ENCODE data around the gene TACC2. TPM values are rescaled to one million over a fixed set of nuclear protein-coding genes. Genes with fewer than 3 reads are reported as not detected.

Gene TACC2
- total RNA-seq, 5 donors from 2014 or later (not counting 1 experiment from before 2014, with no cell fraction given): 0.46 to 0.70 (median 0.60) TPM; not detected in 2

DNA sequence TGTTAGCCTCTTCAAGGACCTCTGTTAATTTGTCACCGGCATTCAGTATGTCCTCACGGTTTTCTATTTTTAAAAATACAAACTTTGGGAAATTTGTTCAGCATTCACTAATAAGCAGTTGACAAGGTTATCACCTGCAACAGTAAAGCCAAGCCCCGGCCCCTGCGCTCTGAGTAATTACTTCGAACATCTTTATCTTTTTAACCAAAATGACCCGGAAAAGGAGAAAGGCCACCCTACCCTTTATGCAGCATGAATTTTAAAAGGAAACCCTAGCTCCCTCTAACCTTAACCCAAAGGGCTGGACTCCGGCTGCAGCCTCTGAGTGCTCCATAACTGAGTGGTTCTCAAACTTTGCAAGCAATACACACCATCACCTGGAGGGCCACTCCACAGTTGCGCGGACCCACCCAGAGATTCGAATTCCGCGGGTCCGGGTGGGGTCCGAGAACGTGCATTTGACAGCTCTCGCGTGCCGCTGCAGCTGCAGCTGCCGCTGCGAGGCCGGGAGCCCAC is 14.9 kb upstream of the TACC2 start:
- 17% methylated on average over 20 of the region's 21 CpGs for WGBS (ENCODE audit: insufficient coverage)

DNA sequence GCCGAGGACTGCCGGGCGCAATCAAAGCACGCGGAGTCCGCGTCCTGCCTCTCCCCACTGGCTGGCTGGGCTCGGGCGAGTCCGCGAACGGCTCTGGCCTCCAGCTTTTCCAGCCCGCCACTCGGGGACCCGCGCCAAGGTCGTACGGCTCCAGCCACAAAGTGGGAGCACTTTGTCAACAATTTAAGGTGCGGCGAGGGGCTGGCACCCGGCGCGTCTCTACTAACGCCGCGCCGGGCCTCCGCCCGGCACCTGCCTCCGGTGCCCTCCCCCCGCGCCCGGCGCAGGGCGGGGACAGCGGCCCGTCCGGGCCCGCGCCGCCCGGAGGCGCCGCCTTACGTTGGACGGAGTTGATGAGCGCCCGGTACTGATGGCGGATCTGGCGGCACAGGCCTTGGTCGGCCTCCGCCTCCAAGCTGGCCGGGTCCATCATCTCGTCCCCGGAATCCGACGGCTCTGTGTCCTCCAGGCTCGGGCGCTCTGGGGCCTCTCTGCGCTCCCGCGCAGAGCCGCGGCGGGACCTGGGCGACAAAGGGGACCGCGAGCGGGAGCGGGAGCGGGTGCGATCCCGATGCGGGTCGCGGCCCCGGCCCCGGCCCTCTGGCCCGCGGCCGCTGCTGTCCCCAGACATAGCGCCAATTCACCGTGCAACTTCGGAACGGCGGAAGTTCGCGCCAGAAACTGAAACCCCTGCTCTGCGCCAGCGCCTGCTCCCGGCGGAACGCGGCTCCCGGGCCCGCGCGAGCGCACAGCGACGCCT is 14.2 kb upstream of the TACC2 start, which contains the start of gene NSMCE4A:
NSMCE4A (minus strand) TSS at position 683 of the 760 bp plus-strand sequence; CDS start at position 631, 52 bp downstream.
- Histone ChIP-seq H3K36me3 (ENCODE audit: control insufficient read depth in 2 of 2, extremely low read depth in 1 of 2, insufficient read depth in 1 of 2, low read length in 1 of 2) (peaks cover 0 to 20% of the 10 kb centered on the region in 2 donors), H3K4me1 (ENCODE audit: control insufficient read depth in 1 of 2, extremely low read depth in 1 of 2, insufficient read depth in 2 of 2, low read length in 2 of 2) (peaks cover 9 to 18% of the 10 kb centered on the region in 2 experiments), H3K9me3 (no peaks in the 10 kb centered on the region), H3K4me3 (ENCODE audit: control insufficient read depth in 1 of 2, extremely low read depth in 1 of 2, low read length in 1 of 2) (peak within 1 kb of the TSS; percentile 61 to 87), H3K27me3 (replicated peaks in 1 of 2; ENCODE audit: control insufficient read depth in 2 of 2, extremely low read depth in 1 of 2, insufficient read depth in 2 of 2, low read length in 1 of 2) (no peaks in the 10 kb centered on the region), H3K27ac (ENCODE audit: low read length) (peak within 1 kb of the TSS; percentile 55)
- ATAC-seq (replicated peaks in 1 of 4) (peak; percentile 88 to 90 (median 89)), DNase-seq (peak; percentile 4 to 79 (median 53))
- CTCF ChIA-PET: no interaction called here
- Mint-ChIP-seq H3K27me3 (no peaks in the 10 kb centered on the region), H3K4me1 (peaks cover 15 to 25% (median 22%) of the 10 kb centered on the region in 3 donors), H3K9me3 (no peaks in the 10 kb centered on the region), H3K4me3 (peak within 1 kb of the TSS; percentile 75 to 76 (median 75)), H3K36me3 (peaks cover 15% of the 10 kb centered on the region), H3K27ac (peak within 1 kb of the TSS in 1 of 2 donors; percentile 55)
- under 1% methylated on average over 99 of the region's 101 CpGs for WGBS (ENCODE audit: insufficient coverage)
- POLR2A ChIA-PET: no interaction called here

More for the DNA sequence above, 14.9 kb upstream of the TACC2 start:
- Mint-ChIP-seq H3K9me3 (no peaks in the 10 kb centered on the region), H3K27ac (peak overlapping the region in 1 of 2 donors; percentile 55), H3K36me3 (peaks cover 15% of the 10 kb centered on the region), H3K4me3 (peak overlapping the region; percentile 75 to 76 (median 75)), H3K4me1 (peaks cover 15 to 25% (median 22%) of the 10 kb centered on the region in 3 donors), H3K27me3 (no peaks in the 10 kb centered on the region)
- peak overlapping the region; percentile 61 to 87 for H3K4me3 ChIP-seq (ENCODE audit: control insufficient read depth in 1 of 2, extremely low read depth in 1 of 2, low read length in 1 of 2)
- ATAC-seq (replicated peaks in 1 of 4): peak in 1 of 4 experiments; percentile 2
- peaks cover 0 to 25% of the 10 kb centered on the region in 2 donors for H3K36me3 ChIP-seq (ENCODE audit: control insufficient read depth in 2 of 2, extremely low read depth in 1 of 2, insufficient read depth in 1 of 2, low read length in 1 of 2)
- no peaks in the 10 kb centered on the region for H3K27me3 ChIP-seq (replicated peaks in 1 of 2; ENCODE audit: control insufficient read depth in 2 of 2, extremely low read depth in 1 of 2, insufficient read depth in 2 of 2, low read length in 1 of 2)
- ChIA-PET POLR2A (no interaction called here), CTCF (interaction anchor here in 1 of 2 donors (0.9 kb wide), 1 partner anchor 49 kb away, joined by 3 read pairs; no protein-coding TSS in a partner anchor)
- H3K9me3 ChIP-seq: no peaks in the 10 kb centered on the region
- DNase-seq: peak in 3 of 35 experiments; percentile 1 to 25 (median 1)
- H3K4me1 ChIP-seq (ENCODE audit: control insufficient read depth in 1 of 2, extremely low read depth in 1 of 2, insufficient read depth in 2 of 2, low read length in 2 of 2): peaks cover 9 to 18% of the 10 kb centered on the region in 2 experiments
- no peak overlapping the region for H3K27ac ChIP-seq (ENCODE audit: low read length)

DNA sequence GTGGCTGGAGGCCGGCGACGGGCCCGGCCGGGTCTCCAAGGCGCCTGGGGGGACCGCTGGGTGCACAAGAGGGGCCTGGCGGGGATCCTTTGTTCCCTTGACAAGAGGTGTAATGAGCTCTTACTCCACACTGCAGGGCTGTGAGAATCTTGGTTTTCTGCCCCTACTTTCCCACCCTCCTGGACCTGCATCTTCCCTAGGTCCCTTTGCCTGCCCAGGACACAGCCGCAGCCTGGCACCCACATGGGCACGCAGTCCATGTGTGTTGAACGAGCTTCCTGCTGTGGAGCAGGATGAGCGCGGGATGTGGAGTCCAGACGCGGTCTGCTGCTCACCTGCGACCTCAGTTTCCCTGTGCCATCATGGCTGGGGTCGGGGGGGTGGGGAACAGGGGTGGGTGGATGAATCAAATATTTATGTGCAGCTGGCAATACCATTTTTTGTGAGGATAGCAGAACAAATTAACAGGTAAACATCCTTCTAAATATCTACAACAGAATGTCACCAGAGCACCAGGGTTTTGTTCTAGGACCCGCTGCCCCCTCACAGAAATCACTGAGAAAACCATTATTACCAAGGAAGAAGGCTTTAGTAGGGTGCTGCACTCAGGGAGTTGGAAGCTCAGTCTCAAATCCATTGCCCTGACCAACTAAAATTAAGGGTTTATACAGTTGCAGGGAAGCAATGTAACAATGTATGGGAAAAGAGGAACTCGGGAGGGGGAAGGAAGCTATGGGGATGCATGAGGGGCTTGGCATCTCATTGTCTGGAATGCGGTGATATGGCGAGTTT is 13.5 kb upstream of the TACC2 start:
- H3K27me3 ChIP-seq (replicated peaks in 1 of 2; ENCODE audit: control insufficient read depth in 2 of 2, extremely low read depth in 1 of 2, insufficient read depth in 2 of 2, low read length in 1 of 2): no peaks in the 10 kb centered on the region
- 36% methylated on average over 18 of the region's 21 CpGs for WGBS (ENCODE audit: insufficient coverage)
- peak in 1 of 4 experiments; percentile 3 for ATAC-seq (replicated peaks in 1 of 4)
- peaks cover 0 to 15% of the 10 kb centered on the region in 2 donors for H3K36me3 ChIP-seq (ENCODE audit: control insufficient read depth in 2 of 2, extremely low read depth in 1 of 2, insufficient read depth in 1 of 2, low read length in 1 of 2)
- CTCF ChIA-PET: interaction anchor here in 1 of 2 donors (0.6 to 0.7 kb wide), 2 partner anchors 21 to 386 kb away, joined by 3 read pairs; no protein-coding TSS in a partner anchor
- POLR2A ChIA-PET: no interaction called here
- peak overlapping the region; percentile 61 to 87 for H3K4me3 ChIP-seq (ENCODE audit: control insufficient read depth in 1 of 2, extremely low read depth in 1 of 2, low read length in 1 of 2)
- Mint-ChIP-seq H3K4me1 (peaks cover 15 to 25% (median 22%) of the 10 kb centered on the region in 3 donors), H3K27me3 (no peaks in the 10 kb centered on the region), H3K4me3 (peak overlapping the region; percentile 64 to 75 (median 65)), H3K27ac (peak overlapping the region in 1 of 2 donors; percentile 34), H3K9me3 (no peaks in the 10 kb centered on the region), H3K36me3 (peaks cover 15% of the 10 kb centered on the region)
- H3K9me3 ChIP-seq: no peaks in the 10 kb centered on the region
- peak overlapping the region; percentile 47 for H3K27ac ChIP-seq (ENCODE audit: low read length)
- DNase-seq: no peak
- peaks cover 9 to 18% of the 10 kb centered on the region in 2 experiments for H3K4me1 ChIP-seq (ENCODE audit: control insufficient read depth in 1 of 2, extremely low read depth in 1 of 2, insufficient read depth in 2 of 2, low read length in 2 of 2)

DNA sequence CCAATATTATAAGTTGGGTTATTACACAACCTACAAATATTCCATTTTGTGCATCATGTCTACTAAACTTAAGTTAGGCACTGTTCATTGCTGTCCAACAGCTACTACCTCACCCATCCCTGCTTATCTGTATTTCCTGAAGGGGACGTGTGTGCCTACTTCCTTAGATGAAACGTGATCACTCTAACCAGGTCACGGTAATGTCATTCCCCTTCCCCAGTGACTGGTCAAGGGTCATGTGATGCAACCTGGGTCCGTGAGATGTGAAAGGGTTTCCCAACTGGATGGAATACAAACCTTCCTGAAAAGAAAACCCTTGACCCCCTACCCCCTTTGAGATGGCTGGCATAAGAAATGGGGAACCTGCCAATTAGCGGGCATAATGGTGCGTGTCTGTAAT is 12.4 kb upstream of the TACC2 start:
- no CpG with 5 or more reads among the region's 6 CpGs for WGBS (ENCODE audit: insufficient coverage)
- no peaks in the 10 kb centered on the region for H3K9me3 ChIP-seq
- no peak overlapping the region for H3K4me3 ChIP-seq (ENCODE audit: control insufficient read depth in 1 of 2, extremely low read depth in 1 of 2, low read length in 1 of 2)
- H3K4me1 ChIP-seq (ENCODE audit: control insufficient read depth in 1 of 2, extremely low read depth in 1 of 2, insufficient read depth in 2 of 2, low read length in 2 of 2): peaks cover 9 to 18% of the 10 kb centered on the region in 2 experiments
- H3K36me3 ChIP-seq (ENCODE audit: control insufficient read depth in 2 of 2, extremely low read depth in 1 of 2, insufficient read depth in 1 of 2, low read length in 1 of 2): peaks cover 0 to 6% of the 10 kb centered on the region in 2 donors
- H3K9me3 Mint-ChIP-seq: no peaks in the 10 kb centered on the region
- H3K4me1 Mint-ChIP-seq: peaks cover 15 to 23% (median 20%) of the 10 kb centered on the region in 3 donors
- no peaks in the 10 kb centered on the region for H3K27me3 ChIP-seq (replicated peaks in 1 of 2; ENCODE audit: control insufficient read depth in 2 of 2, extremely low read depth in 1 of 2, insufficient read depth in 2 of 2, low read length in 1 of 2)
- H3K27ac Mint-ChIP-seq: no peak overlapping the region
- CTCF ChIA-PET: interaction anchor here in 1 of 2 donors (0.5 kb wide), 1 partner anchor 37 kb away, joined by 4 read pairs; no protein-coding TSS in a partner anchor
- H3K36me3 Mint-ChIP-seq: peaks cover 11% of the 10 kb centered on the region
- peak overlapping the region in 2 of 3 donors; percentile 49 to 75 for H3K4me3 Mint-ChIP-seq
- H3K27me3 Mint-ChIP-seq: no peaks in the 10 kb centered on the region
- POLR2A ChIA-PET: no interaction called here
- no peak overlapping the region for H3K27ac ChIP-seq (ENCODE audit: low read length)
- DNase-seq: no peak
- ATAC-seq (replicated peaks in 1 of 4): no peak

DNA sequence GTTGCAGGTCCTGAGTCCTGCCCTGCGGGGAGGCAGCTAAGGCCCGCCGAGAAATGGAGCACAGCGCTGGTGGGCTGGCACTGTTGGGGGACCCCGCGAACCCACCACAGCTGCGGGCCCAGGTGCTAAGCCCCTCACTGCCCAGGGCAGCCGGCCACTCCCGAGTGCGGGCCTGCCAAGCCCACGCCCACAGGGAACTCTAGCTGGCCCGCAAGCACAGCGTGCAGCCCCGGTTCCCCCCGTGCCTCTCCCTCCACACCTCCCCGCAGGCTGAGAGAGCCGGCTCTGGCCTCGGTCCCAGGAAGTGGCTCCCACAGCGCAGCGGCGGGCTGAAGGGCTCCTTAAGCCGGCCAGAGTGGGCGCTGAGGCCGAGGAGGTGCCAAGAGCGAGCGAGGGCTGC is 10.5 kb upstream of the TACC2 start:
- no peaks in the 10 kb centered on the region for H3K9me3 ChIP-seq
- H3K27me3 Mint-ChIP-seq: no peaks in the 10 kb centered on the region
- 99% methylated on average over 18 of the region's 26 CpGs for WGBS (ENCODE audit: insufficient coverage)
- H3K36me3 ChIP-seq (ENCODE audit: control insufficient read depth in 2 of 2, extremely low read depth in 1 of 2, insufficient read depth in 1 of 2, low read length in 1 of 2): no peaks in the 10 kb centered on the region
- CTCF ChIA-PET: no interaction called here
- peaks cover 0 to 4% (median under 1%) of the 10 kb centered on the region in 3 donors for H3K9me3 Mint-ChIP-seq
- no peak overlapping the region for H3K4me3 Mint-ChIP-seq
- H3K4me1 ChIP-seq (ENCODE audit: control insufficient read depth in 1 of 2, extremely low read depth in 1 of 2, insufficient read depth in 2 of 2, low read length in 2 of 2): peaks cover 6 to 13% of the 10 kb centered on the region in 2 experiments
- DNase-seq (no peak), ATAC-seq (replicated peaks in 1 of 4) (no peak)
- peaks cover 2 to 10% (median 9%) of the 10 kb centered on the region in 3 donors for H3K4me1 Mint-ChIP-seq
- H3K36me3 Mint-ChIP-seq: peaks cover under 1% of the 10 kb centered on the region
- H3K27ac ChIP-seq (ENCODE audit: low read length): no peak overlapping the region
- H3K4me3 ChIP-seq (ENCODE audit: control insufficient read depth in 1 of 2, extremely low read depth in 1 of 2, low read length in 1 of 2): no peak overlapping the region
- POLR2A ChIA-PET: no interaction called here
- no peaks in the 10 kb centered on the region for H3K27me3 ChIP-seq (replicated peaks in 1 of 2; ENCODE audit: control insufficient read depth in 2 of 2, extremely low read depth in 1 of 2, insufficient read depth in 2 of 2, low read length in 1 of 2)
- H3K27ac Mint-ChIP-seq: no peak overlapping the region

DNA sequence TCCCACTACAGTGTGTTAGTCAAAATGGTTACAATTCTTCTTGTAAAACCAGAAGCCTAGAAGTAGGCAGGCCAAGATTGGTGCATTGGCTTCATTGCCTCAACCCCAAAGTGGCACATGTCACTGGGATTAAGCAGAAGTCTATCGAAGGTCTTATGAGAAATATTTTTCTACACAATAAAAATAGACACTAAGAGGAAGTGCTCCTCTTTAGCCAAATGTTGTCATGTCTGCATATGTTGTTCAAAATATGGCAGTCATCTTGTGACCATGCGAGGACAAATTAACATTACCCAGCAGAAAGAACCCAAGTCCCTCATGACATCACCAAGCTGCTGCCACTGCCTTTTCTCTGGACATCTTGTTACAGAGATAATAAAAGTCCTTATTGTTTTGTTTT is 7.6 kb upstream of the TACC2 start:
- Histone ChIP-seq H3K4me3 (ENCODE audit: control insufficient read depth in 1 of 2, extremely low read depth in 1 of 2, low read length in 1 of 2) (no peak overlapping the region), H3K4me1 (ENCODE audit: control insufficient read depth in 1 of 2, extremely low read depth in 1 of 2, insufficient read depth in 2 of 2, low read length in 2 of 2) (no peaks in the 10 kb centered on the region), H3K27me3 (replicated peaks in 1 of 2; ENCODE audit: control insufficient read depth in 2 of 2, extremely low read depth in 1 of 2, insufficient read depth in 2 of 2, low read length in 1 of 2) (peaks cover 0 to 2% of the 10 kb centered on the region in 2 experiments), H3K27ac (ENCODE audit: low read length) (no peak overlapping the region), H3K9me3 (no peaks in the 10 kb centered on the region), H3K36me3 (ENCODE audit: control insufficient read depth in 2 of 2, extremely low read depth in 1 of 2, insufficient read depth in 1 of 2, low read length in 1 of 2) (no peaks in the 10 kb centered on the region)
- Mint-ChIP-seq H3K9me3 (peaks cover 15 to 17% (median 17%) of the 10 kb centered on the region in 3 donors), H3K27ac (no peak overlapping the region), H3K4me3 (no peak overlapping the region), H3K36me3 (peaks cover 12% of the 10 kb centered on the region), H3K27me3 (no peaks in the 10 kb centered on the region), H3K4me1 (peaks cover 0 to 1% (median 0%) of the 10 kb centered on the region in 3 donors)
- ATAC-seq (replicated peaks in 1 of 4) (no peak), DNase-seq (no peak)
- WGBS (ENCODE audit: insufficient coverage): no CpG with 5 or more reads among the region's 2 CpGs
- CTCF ChIA-PET: no interaction called here
- POLR2A ChIA-PET: no interaction called here
